Bronchial epithelial cell (primary cell): ENCODE measurements around the gene SNTG2. TPM values are rescaled to one million over a fixed set of nuclear protein-coding genes. Genes with fewer than 3 reads are reported as not detected.

Experiments
- DNase-seq: peaks from one replicate; pipeline ENCODE4 v3.0.0-alpha.2; 2010; ENCODE audit warnings: low read depth
- FAIRE-seq: peaks from 2 replicates; lab custom pipeline; 2011; peaks lifted over from hg19 to GRCh38; lab: Jason Lieb, UNC
- H3K27me3 ChIP-seq: 2 replicates; pipeline ENCODE4 v1.5.1; 2011; ENCODE audit warnings: low read length; ENCODE audit not compliant: control insufficient read depth, insufficient read depth
- H3K36me3 ChIP-seq: 2 replicates; pipeline ENCODE4 v1.5.1; 2011; ENCODE audit warnings: low read length; ENCODE audit not compliant: control insufficient read depth, insufficient read depth
- H3K4me3 ChIP-seq: 2 replicates; pipeline ENCODE4 v1.5.1; 2011; ENCODE audit warnings: mild to moderate bottlenecking, low read depth, low read length, control low read depth
- CTCF ChIP-seq: IDR thresholded peaks from 2 replicates; pipeline ENCODE4 v1.5.1; 2011; ENCODE audit warnings: mild to moderate bottlenecking, moderate library complexity, low read length, control low read depth, inconsistent platforms; ENCODE audit not compliant: insufficient read depth, severe bottlenecking
- total RNA-seq: library from RNA; depleted of rRNA; stranded (reverse); fragments of >200 nt; gene quantifications from 2 replicates; pipeline ENCODE4 v1.2.1, GENCODE V29; 2014

SNTG2 gene
- total RNA-seq, 1 donor from 2014 or later: not detected

- DNase-seq (no peak), FAIRE-seq (no peak)
- Histone ChIP-seq H3K27me3 (no peaks in the 10 kb centered on the region), H3K36me3 (no peaks in the 10 kb centered on the region), H3K4me3 (no peak overlapping the region)
- TF ChIP-seq CTCF: no peak
Measured at GRCh38 chr2:1319393-1319792, 368.7 kb downstream of the SNTG2 start.

- FAIRE-seq (no peak), DNase-seq (no peak)
- Histone ChIP-seq H3K4me3 (no peak overlapping the region), H3K27me3 (no peaks in the 10 kb centered on the region), H3K36me3 (no peaks in the 10 kb centered on the region)
- TF ChIP-seq CTCF: no peak
Measured at GRCh38 chr2:1321321-1321720, 370.7 kb downstream of the SNTG2 start.

- FAIRE-seq (no peak), DNase-seq (no peak)
- Histone ChIP-seq H3K36me3 (no peaks in the 10 kb centered on the region), H3K4me3 (no peak overlapping the region), H3K27me3 (no peaks in the 10 kb centered on the region)
- TF ChIP-seq CTCF: no peak
Measured at GRCh38 chr2:1324884-1325283, 374.2 kb downstream of the SNTG2 start.

- Histone ChIP-seq H3K36me3 (no peaks in the 10 kb centered on the region), H3K4me3 (no peak overlapping the region), H3K27me3 (no peaks in the 10 kb centered on the region)
- no peak for DNase-seq
- no peak for FAIRE-seq
- no peak for TF ChIP-seq CTCF
Measured at GRCh38 chr2:1328684-1329083, 378.0 kb downstream of the SNTG2 start.

GRCh38 chr2:1339388-1340140 is 388.9 kb downstream of the SNTG2 start:
- Histone ChIP-seq H3K36me3 (no peaks in the 10 kb centered on the region), H3K4me3 (no peak overlapping the region), H3K27me3 (no peaks in the 10 kb centered on the region)
- DNase-seq (no peak), FAIRE-seq (no peak)
- no peak for TF ChIP-seq CTCF

GRCh38 chr2:1340141-1340512 is 389.5 kb downstream of the SNTG2 start:
- no peaks in the 10 kb centered on the region for H3K36me3 ChIP-seq
- no peak for FAIRE-seq
- no peaks in the 10 kb centered on the region for H3K27me3 ChIP-seq
- H3K4me3 ChIP-seq: no peak overlapping the region
- no peak for DNase-seq
- no peak for TF ChIP-seq CTCF
